Stimulated activated CD8-positive, alpha-beta memory T cell treated with anti-CD3 and anti-CD28 coated beads, Interleukin-12 subunit alpha, Interleukin-12 subunit beta, amount 100 ng/mL, for 24 hours (primary cell): ENCODE results near the gene GP1BB.

Source experiments
- DNase-seq: peaks from one replicate; pipeline ENCODE4 v3.0.0-alpha.2; 2020; ENCODE audit errors: extremely low read depth

The GP1BB gene

GRCh38 chr22:19727310-19728150 lies 4.2 kb downstream of the GP1BB start:
- DNase-seq: no peak

- DNase-seq: no peak
These were observed 4.9 kb downstream of the GP1BB start for GRCh38 chr22:19728271-19728670.

- no peak for DNase-seq
These were observed 5.5 kb downstream of the GP1BB start for GRCh38 chr22:19728836-19729235.

- no peak for DNase-seq
These were observed 6.2 kb downstream of the GP1BB start for GRCh38 chr22:19729507-19729906.

GRCh38 chr22:19730198-19730597 lies 6.9 kb downstream of the GP1BB start:
- no peak for DNase-seq

GRCh38 chr22:19730655-19731360 lies 7.5 kb downstream of the GP1BB start:
- DNase-seq: peak; percentile 49

GRCh38 chr22:19731361-19732135 lies 8.2 kb downstream of the GP1BB start:
- DNase-seq: no peak

- no peak for DNase-seq
These were observed 9.2 kb downstream of the GP1BB start for GRCh38 chr22:19732403-19733113.

- DNase-seq: no peak
These were observed 10.4 kb downstream of the GP1BB start for GRCh38 chr22:19733755-19734154.

GRCh38 chr22:19734163-19734562 lies 10.8 kb downstream of the GP1BB start:
- DNase-seq: no peak

GRCh38 chr22:19734837-19735382 lies 11.6 kb downstream of the GP1BB start:
- DNase-seq: no peak

- no peak for DNase-seq
These were observed 12.5 kb downstream of the GP1BB start for GRCh38 chr22:19735665-19736510.

- DNase-seq: no peak
These were observed 14.7 kb downstream of the GP1BB start for GRCh38 chr22:19737846-19738663.

- DNase-seq: no peak
These were observed 15.5 kb downstream of the GP1BB start for GRCh38 chr22:19738664-19739447.

- DNase-seq: no peak
These were observed 16.1 kb downstream of the GP1BB start for GRCh38 chr22:19739448-19739895.

GRCh38 chr22:19739911-19740449 lies 16.6 kb downstream of the GP1BB start:
- DNase-seq: no peak

GRCh38 chr22:19740586-19740985 lies 17.2 kb downstream of the GP1BB start:
- DNase-seq: no peak

GRCh38 chr22:19741053-19741452 lies 17.7 kb downstream of the GP1BB start:
- DNase-seq: no peak
